Naive thymus-derived CD8-positive, alpha-beta T cell (primary cell): ENCODE results near the gene LTA4H. TPM values are rescaled to one million over a fixed set of nuclear protein-coding genes. Genes with fewer than 3 reads are reported as not detected.

ENCODE experiments used
- ATAC-seq, 2 donors: fragments of 150-1000 bp; cut with Tn5 transposase in 1 of 2; sonication (Bioruptor Pico), chemical (Tn5 transposase) in 1 of 2; 1 replicate in 1 of 2; 2 replicates in 1 of 2; pipeline ENCODE4 v1.10.0; 2021; ENCODE audit warnings: mild to moderate bottlenecking in 2 of 2, moderate library complexity in 2 of 2
- POLR2A ChIA-PET: fragments of 350-600 bp; sonication (Branson Sonifier 250); formaldehyde crosslinking; loops from one replicate; lab custom pipeline; 2021; ENCODE audit warnings: antibody characterized with exemption; lab: Charles Lee
- DNase-seq, 10 donors: peaks; one replicate each; pipeline versions ENCODE4 v3.0.0 to v3.0.0-alpha.2; 2020 to 2022
- H3K27ac Mint-ChIP-seq, 10 donors: one replicate each; pipeline ENCODE4 v1.8.0; 2020 to 2022; ENCODE audit warnings: mild to moderate bottlenecking in 10 of 10, mixed read lengths in 10 of 10, moderate library complexity in 4 of 10, inconsistent platforms in 1 of 10
- H3K27me3 Mint-ChIP-seq, 5 donors: one replicate each; pipeline ENCODE4 v1.8.0; 2021 to 2022; ENCODE audit warnings: mixed read lengths in 5 of 5
- H3K36me3 Mint-ChIP-seq, 3 donors: one replicate each; pipeline ENCODE4 v1.8.0; 2020 to 2022; ENCODE audit warnings: mixed read lengths in 3 of 3, mild to moderate bottlenecking in 2 of 3, inconsistent platforms in 1 of 3
- H3K4me1 Mint-ChIP-seq, 4 donors: one replicate each; pipeline ENCODE4 v1.8.0; 2021 to 2022; ENCODE audit warnings: mixed read lengths in 4 of 4
- H3K4me3 Mint-ChIP-seq, 10 donors: one replicate each; pipeline ENCODE4 v1.8.0; 2020 to 2022; ENCODE audit warnings: mild to moderate bottlenecking in 10 of 10, mixed read lengths in 10 of 10, moderate library complexity in 6 of 10, inconsistent platforms in 1 of 10
- H3K9me3 Mint-ChIP-seq, 9 donors: one replicate each; pipeline ENCODE4 v1.8.0; 2020 to 2022; ENCODE audit warnings: mixed read lengths in 9 of 9, mild to moderate bottlenecking in 3 of 9, inconsistent platforms in 1 of 9, moderate library complexity in 1 of 9
- polyA plus RNA-seq, 3 donors: library from polyadenylated mRNA; unstranded; fragments of 300-500 nt; fragmentation: Illumina TruSeq; gene quantifications; one replicate each; pipeline ENCODE4 v1.2.3, GENCODE V29; 2021
- total RNA-seq, 8 experiments: library from RNA in 2 of 8; stranded (reverse) in 2 of 8; gene quantifications; one replicate each; pipeline ENCODE4 v1.2.3 and lab custom pipeline; 2021 to 2026

Gene LTA4H
- total and polyA plus RNA-seq, 5 experiments from 2014 or later = 62.0 to 80.9 (median 68.6) TPM

DNA sequence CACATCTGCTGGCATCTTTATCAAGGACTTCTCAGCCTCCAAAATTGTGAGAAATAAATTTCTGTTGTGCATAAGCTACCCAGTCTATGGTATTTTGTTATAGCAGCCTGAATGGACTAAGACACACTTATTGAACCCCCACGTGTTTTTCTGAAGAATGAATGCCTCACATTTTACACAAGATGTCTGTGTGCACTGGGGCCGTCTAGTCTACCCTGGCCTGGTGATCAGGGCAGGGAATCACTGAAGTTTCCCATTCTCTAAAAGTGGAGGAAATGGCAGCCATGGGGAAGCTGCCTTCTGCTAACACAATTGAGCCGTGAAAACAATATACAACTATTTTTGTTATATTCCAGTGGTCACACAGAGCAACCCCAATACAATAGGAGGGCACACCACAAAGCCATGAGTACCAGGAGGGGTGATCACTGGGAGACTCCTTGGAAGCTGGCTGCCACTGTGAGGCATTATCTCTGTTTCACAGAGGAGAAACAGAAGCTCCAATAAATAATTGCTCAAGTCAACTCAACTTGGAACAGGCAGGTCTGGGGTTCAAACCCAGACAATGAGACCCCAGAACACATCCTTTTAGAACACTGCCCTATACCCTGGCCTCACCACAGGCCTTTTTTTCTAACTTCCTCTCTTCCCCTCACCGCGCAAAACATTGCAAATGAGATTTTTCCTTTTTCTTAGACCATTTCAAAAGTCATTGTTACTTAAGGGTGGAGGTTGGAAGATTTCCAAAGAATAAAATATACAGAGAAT lies 18.3 kb upstream of the LTA4H start:
- Mint-ChIP-seq H3K9me3 (peaks cover 0 to 7% (median 3%) of the 10 kb centered on the region in 9 donors), H3K27me3 (no peaks in the 10 kb centered on the region), H3K36me3 (peaks cover 0 to 6% (median 0%) of the 10 kb centered on the region in 3 donors), H3K4me3 (no peak overlapping the region), H3K4me1 (peaks cover 3 to 18% (median 6%) of the 10 kb centered on the region in 4 donors), H3K27ac (peak overlapping the region in 2 of 10 donors; percentile 16 to 20)
- no peak for ATAC-seq
- DNase-seq = no peak
- POLR2A ChIA-PET = interaction anchor here (0.7 kb wide), 1 partner anchor 347 kb away, joined by 3 read pairs; the partner anchor contains the start of gene CDK17

DNA sequence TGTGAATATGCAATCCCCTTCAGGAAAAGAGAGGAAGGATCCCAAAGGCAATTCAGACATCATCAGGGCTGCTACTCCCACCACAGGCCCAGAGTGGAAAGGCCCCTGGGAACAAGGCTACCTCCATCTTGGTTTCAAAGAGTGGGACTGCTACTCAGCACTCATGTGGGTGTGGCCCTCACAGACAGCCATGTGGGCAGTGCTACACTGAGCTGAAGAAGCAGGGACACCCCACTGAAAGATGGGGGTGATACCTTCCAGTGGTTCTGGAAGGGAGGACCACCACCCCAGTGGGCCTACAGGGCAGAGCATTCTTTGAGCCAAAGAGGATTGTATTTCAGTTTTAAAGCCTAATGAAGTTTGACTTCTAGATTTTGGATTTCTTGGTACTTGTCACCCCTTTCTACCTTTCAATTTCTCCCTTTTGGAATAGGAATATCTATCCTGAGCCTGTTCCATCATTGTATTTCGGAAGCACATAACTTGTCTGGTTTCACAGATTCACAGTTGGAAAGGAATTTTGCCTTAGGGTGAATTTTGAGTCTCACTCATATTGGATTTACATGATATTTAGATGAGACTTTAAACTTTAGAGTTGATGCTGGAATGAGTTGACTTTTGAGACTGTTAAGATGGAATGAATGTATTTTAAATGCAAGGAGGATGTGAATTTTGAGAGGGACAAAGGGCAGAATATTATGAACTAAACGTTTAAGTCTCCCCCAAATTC lies 16.5 kb upstream of the LTA4H start:
- H3K36me3 Mint-ChIP-seq = peaks cover 0 to 3% (median 0%) of the 10 kb centered on the region in 3 donors
- no peaks in the 10 kb centered on the region for H3K27me3 Mint-ChIP-seq
- no peak for DNase-seq
- POLR2A ChIA-PET = no interaction called here
- H3K4me3 Mint-ChIP-seq = no peak overlapping the region
- no peak overlapping the region for H3K27ac Mint-ChIP-seq
- H3K4me1 Mint-ChIP-seq = peaks cover 15 to 35% (median 22%) of the 10 kb centered on the region in 4 donors
- ATAC-seq = no peak
- H3K9me3 Mint-ChIP-seq = peaks cover 0 to 3% (median 0%) of the 10 kb centered on the region in 9 donors

DNA sequence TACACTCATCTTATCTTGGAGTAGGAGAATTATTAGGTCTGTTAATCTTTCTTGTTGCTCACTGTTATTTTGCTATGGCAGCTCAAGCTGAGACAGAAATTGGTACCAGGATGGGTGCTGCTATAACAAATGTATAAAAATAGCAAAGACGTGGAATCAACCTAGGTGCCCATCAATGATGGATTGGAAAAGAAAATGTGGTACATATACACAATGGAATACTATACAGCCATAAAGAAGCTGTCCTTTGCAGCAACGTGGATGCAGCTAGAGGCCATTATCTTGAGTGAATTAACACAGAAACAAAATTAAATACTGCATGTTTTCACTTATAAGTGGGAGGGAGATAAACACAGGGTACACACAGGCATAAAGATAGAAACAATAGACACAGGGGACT lies 14.8 kb upstream of the LTA4H start:
- ATAC-seq = no peak
- Mint-ChIP-seq H3K4me3 (no peak overlapping the region), H3K27me3 (no peaks in the 10 kb centered on the region), H3K4me1 (peaks cover 21 to 49% (median 31%) of the 10 kb centered on the region in 4 donors), H3K36me3 (peaks cover 0 to 3% (median 0%) of the 10 kb centered on the region in 3 donors), H3K27ac (no peak overlapping the region), H3K9me3 (peaks cover 0 to 3% (median 0%) of the 10 kb centered on the region in 9 donors)
- POLR2A ChIA-PET = no interaction called here
- no peak for DNase-seq

DNA sequence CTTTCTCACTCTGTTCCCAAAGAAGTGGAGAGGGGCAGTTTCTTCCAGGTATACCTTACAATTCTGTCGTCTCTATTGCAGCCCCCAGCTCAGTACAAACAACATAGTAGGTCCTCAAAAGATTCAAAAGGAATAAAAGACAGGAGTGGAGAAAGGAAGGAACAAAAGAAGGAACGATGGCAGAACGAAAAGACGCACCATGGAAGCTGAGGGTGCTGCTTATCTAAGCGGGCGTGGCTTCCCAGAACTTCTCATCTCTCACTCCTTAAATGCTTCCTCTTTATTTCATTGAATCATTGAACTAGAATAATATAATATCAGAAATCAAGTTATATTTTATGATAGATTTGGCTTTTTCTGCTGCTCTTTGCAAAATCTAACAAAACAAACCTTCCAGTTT lies 13.7 kb upstream of the LTA4H start:
- Mint-ChIP-seq H3K27ac (peak overlapping the region in 1 of 10 donors; percentile 88), H3K9me3 (peaks cover 0 to 3% (median 0%) of the 10 kb centered on the region in 9 donors), H3K4me3 (peak overlapping the region in 1 of 10 donors; percentile 20), H3K36me3 (peaks cover 0 to 3% (median 0%) of the 10 kb centered on the region in 3 donors), H3K27me3 (no peaks in the 10 kb centered on the region), H3K4me1 (peaks cover 25 to 57% (median 32%) of the 10 kb centered on the region in 4 donors)
- ATAC-seq (no peak), DNase-seq (no peak)
- POLR2A ChIA-PET = no interaction called here

DNA sequence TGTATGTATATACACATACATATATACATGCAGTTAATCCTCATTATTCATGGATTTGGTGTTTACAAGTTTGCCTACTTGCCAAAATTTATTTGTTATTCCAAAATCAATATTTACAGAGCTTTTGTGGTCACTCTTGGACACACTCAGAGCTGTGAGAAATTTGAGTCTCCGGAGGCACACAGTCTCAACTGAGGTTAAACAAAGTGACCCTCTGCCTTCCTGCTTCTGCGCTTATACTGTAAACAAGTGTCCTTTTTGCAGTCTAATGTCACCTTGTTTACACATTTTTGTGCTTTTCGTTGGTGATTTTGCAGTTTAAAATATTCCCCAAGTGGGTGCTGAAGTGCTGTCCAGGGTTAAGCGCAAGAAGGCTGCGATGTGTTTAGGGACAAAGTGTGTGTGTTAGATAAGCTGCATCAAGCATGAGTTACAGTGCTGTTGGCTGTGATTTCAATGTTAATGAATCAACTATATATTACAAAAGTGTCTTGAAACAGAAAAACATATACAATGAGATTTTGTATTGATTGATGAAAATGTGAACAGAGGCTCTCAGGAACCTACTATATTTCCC lies 13.1 kb upstream of the LTA4H start:
- H3K27me3 Mint-ChIP-seq = no peaks in the 10 kb centered on the region
- peaks cover 0 to 2% (median 0%) of the 10 kb centered on the region in 3 donors for H3K36me3 Mint-ChIP-seq
- peak overlapping the region in 9 of 10 donors; percentile 45 to 94 (median 87) for H3K27ac Mint-ChIP-seq
- H3K4me3 Mint-ChIP-seq = peak overlapping the region in 7 of 10 donors; percentile 7 to 53 (median 24)
- H3K9me3 Mint-ChIP-seq = peaks cover 0 to 3% (median 0%) of the 10 kb centered on the region in 9 donors
- no peak for DNase-seq
- POLR2A ChIA-PET = no interaction called here
- no peak for ATAC-seq
- peaks cover 22 to 60% (median 30%) of the 10 kb centered on the region in 4 donors for H3K4me1 Mint-ChIP-seq

DNA sequence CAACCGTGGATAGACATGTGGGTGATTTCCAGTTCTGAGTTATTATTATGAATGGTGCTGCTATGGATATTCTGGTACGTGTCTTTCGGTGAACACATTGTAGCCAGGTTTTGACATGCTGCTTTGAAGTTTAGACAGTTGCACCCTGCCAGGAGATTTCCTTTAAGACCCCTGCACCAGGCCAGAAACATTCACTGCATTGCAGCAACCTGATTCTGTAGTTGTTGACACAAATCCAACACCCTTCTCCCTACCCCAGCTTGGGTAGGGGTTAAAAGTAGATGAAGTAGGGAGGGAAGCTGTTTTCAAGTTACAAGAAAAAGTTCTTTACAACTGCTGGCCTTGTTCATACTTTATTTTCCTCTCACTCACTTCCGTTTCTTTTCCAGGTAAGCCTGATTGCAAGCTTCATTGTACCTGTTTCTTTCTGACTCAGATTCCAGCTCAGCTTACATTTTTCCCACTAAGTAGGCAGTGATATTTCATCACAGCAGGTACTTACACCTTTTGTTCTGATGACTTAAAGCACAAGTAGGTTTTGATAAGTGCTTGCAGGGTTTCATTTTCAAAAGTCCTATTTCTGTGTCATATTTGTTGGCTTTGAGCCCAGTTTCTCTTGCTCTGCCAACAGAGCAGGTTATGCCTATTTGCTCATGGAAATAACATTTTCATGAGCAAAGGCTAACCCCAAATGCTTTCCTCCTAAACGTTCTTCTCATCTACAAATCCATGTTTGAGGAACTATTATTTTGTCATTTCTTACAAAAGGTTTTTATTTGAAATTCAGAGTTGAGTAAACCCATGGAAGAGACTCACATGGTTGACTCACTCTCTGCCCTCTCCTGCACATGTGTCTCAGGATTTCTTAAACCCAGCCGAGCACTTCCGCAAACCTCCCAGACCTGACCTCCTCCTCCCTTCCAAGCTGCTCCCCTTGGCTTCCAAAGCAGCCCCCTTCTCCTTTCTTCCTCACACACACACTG lies 12.1 kb upstream of the LTA4H start:
- Mint-ChIP-seq H3K27ac (peak overlapping the region; percentile 54 to 94 (median 87)), H3K9me3 (peaks cover 0 to 3% (median 0%) of the 10 kb centered on the region in 9 donors), H3K4me3 (peak overlapping the region; percentile 7 to 78 (median 59)), H3K27me3 (no peaks in the 10 kb centered on the region), H3K4me1 (peaks cover 22 to 60% (median 30%) of the 10 kb centered on the region in 4 donors), H3K36me3 (no peaks in the 10 kb centered on the region)
- DNase-seq (peak in 2 of 10 donors; percentile 41 to 47), ATAC-seq (peak; percentile 57 to 66)
- POLR2A ChIA-PET = interaction anchor here (0.6 to 1.1 kb wide), 3 partner anchors 9 to 235 kb away, joined by 3 to 5 read pairs (median 4); no protein-coding TSS in a partner anchor

DNA sequence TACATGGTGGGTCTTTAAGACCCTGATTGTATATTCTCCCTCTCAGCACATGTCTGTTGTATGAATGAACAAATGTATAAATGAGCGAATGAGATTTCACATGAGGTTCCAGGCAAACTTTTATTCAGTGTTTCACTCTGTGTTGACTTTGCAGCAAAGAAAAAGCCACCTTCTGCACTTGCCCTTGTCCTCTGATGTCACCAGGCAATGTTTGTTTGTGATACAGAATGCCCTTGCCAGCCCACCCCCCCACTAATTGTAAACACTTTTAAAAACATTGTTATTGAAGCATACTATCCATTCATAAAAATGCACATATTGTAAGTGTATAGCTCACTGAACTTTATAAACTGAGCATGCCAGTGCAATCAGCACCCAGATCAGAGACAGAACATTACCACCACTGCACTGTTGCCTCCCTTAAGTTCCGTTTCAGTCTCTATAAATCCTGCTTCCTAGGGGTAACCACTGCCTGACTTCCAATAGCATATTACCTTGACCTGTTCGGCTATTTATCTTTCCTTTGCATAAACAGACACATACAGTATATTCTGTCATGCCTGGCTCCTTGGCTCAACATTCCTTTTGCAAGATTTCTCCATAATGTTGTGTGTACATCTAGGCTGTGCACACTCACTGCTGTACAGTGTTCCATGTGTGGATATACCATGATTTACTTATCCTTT lies 11.3 kb upstream of the LTA4H start:
- H3K9me3 Mint-ChIP-seq = no peaks in the 10 kb centered on the region
- no peak for DNase-seq
- POLR2A ChIA-PET = interaction anchor here (1.1 kb wide), 2 partner anchors 10 to 11 kb away, joined by 4 to 5 read pairs; no protein-coding TSS in a partner anchor

DNA sequence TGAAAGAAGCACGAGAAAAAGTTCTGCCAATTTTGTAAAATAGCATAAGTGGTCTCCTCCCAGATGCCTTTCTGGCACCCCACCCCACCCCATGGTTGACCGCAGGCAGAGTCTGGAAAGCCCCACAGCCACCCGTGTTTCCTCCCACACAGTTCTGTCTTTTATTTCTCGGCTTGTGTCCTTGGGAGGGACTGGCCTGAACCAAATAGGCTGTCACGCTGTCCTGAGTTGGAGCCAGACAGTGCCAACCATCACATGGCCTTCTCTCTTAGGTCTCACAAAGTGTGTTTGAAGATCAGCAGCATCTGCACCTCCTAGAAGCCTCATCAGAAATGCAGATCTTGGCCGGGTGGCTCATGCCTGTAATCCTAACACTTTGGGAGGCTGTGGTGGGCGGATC lies 10.2 kb upstream of the LTA4H start:
- Mint-ChIP-seq H3K4me1 (peaks cover 22 to 56% (median 30%) of the 10 kb centered on the region in 4 donors), H3K27ac (peak overlapping the region in 5 of 10 donors; percentile 27 to 80 (median 60)), H3K4me3 (peak overlapping the region in 1 of 10 donors; percentile 30), H3K27me3 (no peaks in the 10 kb centered on the region), H3K36me3 (no peaks in the 10 kb centered on the region), H3K9me3 (no peaks in the 10 kb centered on the region)
- ATAC-seq (peak in 1 of 2 donors; percentile 48), DNase-seq (no peak)
- POLR2A ChIA-PET = no interaction called here

More for the DNA sequence above, 11.3 kb upstream of the LTA4H start:
- peak overlapping the region in 6 of 10 donors; percentile 7 to 78 (median 62) for H3K4me3 Mint-ChIP-seq
- no peak for ATAC-seq
- peaks cover 22 to 56% (median 30%) of the 10 kb centered on the region in 4 donors for H3K4me1 Mint-ChIP-seq
- no peaks in the 10 kb centered on the region for H3K27me3 Mint-ChIP-seq
- H3K36me3 Mint-ChIP-seq = no peaks in the 10 kb centered on the region
- peak overlapping the region in 9 of 10 donors; percentile 4 to 94 (median 86) for H3K27ac Mint-ChIP-seq

DNA sequence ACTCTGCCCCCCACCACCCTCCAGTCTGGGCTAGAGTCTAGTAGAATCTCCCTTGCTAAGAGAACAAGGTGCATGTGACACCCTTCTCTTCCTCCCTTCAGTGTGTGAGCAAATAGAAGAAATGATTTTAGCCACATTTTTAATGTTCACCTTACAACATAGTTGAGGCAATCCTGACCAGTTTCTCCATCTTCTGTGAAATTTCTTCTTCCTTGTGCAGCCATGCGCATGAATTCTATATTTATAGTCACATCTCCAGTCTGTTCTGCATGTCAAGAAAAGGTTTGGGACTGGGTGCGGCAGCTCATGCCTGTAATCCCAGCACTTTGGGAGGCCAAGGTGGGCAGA lies 9.5 kb upstream of the LTA4H start:
- DNase-seq (no peak), ATAC-seq (no peak)
- H3K4me1 Mint-ChIP-seq = peaks cover 22 to 56% (median 30%) of the 10 kb centered on the region in 4 donors
- H3K36me3 Mint-ChIP-seq = no peaks in the 10 kb centered on the region
- H3K9me3 Mint-ChIP-seq = no peaks in the 10 kb centered on the region
- POLR2A ChIA-PET = no interaction called here
- H3K27ac Mint-ChIP-seq = peak overlapping the region in 2 of 10 donors; percentile 57 to 80
- no peak overlapping the region for H3K4me3 Mint-ChIP-seq
- H3K27me3 Mint-ChIP-seq = no peaks in the 10 kb centered on the region

DNA sequence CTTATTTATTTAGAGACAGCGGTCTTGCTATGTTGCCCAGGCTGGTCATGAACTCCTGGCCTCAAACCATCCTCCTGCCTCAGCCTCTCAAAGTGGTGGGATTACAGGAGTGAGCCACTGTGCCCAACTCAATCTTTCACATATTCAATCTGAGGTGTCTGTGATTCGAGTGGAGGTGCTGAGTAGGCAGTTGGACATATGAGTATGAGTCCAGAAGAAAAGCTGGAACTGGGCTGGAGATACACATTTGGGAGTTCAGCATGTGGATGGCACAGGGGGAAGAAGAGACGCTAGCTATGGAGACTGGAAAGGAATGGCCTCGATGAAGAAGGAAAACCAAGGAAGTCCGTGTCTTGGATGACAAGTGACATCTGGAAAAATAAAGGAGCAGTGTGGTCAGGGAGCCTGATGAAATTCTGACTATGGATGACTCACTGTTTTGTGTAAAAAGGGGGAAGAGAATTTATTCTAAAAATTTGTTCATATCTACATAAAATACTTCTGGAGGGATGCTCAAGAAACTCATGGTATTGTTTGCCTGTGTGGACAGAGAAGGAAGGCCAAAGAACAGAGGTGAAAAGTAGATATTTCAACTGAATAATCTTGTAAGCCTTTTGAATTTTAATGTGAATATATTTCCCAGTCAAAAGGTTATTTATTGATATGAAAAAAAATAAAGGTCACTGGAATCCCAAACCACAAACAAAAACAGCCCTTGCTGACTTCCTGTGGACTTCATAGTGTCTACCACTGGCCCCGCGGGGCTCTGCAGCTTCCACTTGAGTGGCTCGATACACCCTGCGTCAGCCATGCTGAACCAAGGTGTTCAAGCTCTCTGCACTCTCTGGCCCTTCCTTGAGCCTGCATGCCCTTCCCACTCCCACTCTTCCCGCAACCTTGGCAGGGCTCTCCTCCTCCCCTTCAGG lies 8.9 kb upstream of the LTA4H start:
- Mint-ChIP-seq H3K9me3 (no peaks in the 10 kb centered on the region), H3K27ac (peak overlapping the region in 4 of 10 donors; percentile 7 to 80 (median 45)), H3K4me3 (no peak overlapping the region), H3K36me3 (no peaks in the 10 kb centered on the region), H3K4me1 (peaks cover 22 to 52% (median 29%) of the 10 kb centered on the region in 4 donors), H3K27me3 (no peaks in the 10 kb centered on the region)
- ATAC-seq = no peak
- DNase-seq = no peak
- POLR2A ChIA-PET = no interaction called here
